ENCODE data around the gene STARD8.
"Not testable (repeated sequence)": the region's sequence is repeated elsewhere in the genome, so short reads cannot be mapped to it uniquely, and the experiment has no call there.

The STARD8 gene

GRCh38 chrX:68717663-68718442 is 70.4 kb downstream of the STARD8 start:
- no peak for DNase-seq

DNA sequence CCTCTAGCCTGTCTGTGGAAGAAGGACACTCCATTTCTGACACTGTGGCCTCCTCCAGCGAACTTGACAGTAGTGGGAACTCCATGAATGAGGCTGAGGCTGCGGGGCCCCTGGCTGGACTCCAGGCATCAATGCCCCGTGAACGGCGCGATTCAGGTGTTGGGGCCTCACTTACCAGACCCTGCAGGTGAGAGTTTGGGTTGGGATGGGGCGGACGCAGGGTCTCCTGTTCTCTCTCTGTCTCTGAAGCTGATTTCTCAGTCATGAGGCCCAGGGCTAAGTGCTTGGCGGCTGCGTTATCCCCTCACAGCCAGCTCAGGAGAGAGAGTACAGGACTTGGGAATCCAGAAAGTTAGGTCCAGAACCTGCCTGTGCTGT is 71.0 kb downstream of the STARD8 start:
- no peak for DNase-seq

DNA sequence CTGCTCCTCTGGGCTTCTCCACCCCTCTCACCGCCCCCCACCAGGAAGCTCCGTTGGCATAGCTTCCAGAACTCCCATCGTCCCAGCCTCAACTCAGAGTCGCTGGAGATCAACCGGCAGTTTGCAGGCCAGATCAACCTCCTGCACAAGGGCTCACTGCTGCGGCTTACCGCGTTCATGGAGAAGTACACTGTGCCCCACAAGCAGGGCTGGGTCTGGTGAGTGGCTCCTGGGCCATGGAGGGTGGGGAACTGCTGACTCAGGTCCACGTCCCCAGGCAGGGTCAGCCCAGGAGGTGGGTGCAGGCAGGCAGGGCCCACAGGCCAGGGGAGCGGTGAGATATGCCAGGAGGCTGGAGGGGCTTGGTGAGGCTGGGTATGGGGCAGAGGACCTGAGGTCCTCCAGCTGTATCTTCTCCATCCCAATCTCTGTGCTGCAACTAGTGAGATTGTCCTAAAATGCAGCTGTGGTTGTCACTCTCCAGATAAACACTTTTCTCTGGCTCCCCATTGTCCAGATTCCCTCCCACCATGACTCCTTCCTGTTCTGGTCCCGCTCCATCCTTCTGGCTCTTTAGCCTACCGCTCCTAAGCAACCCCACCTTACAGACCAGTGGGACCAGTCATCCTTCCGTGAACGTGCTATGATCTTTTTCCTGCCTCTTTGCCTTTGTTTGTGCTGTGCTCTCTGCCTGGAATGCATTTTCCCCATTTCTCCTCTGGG is 71.9 kb downstream of the STARD8 start:
- DNase-seq = no peak

DNA sequence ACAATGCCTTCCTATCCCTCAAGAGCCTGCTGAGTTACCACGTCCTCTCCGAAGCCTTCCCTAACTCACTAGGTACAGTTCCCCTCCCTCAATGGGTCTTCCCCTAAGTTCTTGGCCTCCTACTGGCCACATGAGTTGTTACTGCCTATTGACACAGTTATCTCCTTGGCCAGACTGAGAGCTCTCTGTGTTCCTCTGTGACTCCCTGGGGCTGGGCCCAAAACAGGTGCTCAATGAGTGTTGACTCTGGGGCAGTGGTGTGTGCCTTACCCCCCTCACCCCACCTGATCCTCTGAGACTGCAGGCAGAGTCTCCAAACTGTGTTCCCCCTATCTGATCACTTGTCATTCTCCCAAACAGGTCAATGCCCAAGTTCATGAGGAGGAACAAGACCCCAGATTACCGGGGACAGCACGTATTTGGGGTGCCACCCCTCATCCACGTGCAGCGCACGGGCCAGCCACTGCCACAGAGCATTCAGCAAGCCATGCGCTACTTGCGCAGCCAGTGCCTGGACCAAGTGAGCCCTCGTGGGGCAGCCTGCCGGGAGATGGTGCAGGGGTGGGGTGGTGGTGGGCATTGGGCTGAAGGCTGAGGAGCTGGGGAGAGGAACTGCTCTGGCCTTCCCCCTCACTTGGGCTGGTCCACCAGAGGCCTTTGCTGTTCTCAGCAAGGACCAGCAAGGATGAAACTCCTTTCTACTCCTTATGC is 72.6 kb downstream of the STARD8 start:
- DNase-seq = no peak

DNA sequence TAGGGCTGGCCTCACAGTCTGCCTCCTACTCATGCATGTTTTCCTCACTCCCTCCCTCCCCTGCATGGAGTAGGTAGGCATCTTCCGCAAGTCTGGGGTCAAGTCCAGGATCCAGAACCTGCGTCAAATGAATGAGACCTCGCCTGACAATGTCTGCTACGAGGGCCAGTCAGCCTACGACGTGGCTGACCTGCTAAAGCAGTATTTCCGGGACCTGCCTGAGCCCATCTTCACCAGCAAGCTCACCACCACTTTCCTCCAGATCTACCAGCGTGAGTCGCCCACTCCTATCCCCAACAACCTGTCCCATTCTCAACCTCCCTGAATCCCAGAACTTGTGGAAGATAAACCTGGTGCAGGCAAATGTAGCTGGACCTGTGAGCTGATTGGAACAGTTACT is 73.4 kb downstream of the STARD8 start:
- no peak for DNase-seq

- DNase-seq = no peak
These were observed 74.1 kb downstream of the STARD8 start for GRCh38 chrX:68721546-68721945.

- DNase-seq = no peak
These were observed 74.8 kb downstream of the STARD8 start for GRCh38 chrX:68721991-68722860.

GRCh38 chrX:68723491-68724155 is 76.2 kb downstream of the STARD8 start:
- no peak for DNase-seq

- DNase-seq = no peak
These were observed 77.1 kb downstream of the STARD8 start for GRCh38 chrX:68724531-68725020.

DNA sequence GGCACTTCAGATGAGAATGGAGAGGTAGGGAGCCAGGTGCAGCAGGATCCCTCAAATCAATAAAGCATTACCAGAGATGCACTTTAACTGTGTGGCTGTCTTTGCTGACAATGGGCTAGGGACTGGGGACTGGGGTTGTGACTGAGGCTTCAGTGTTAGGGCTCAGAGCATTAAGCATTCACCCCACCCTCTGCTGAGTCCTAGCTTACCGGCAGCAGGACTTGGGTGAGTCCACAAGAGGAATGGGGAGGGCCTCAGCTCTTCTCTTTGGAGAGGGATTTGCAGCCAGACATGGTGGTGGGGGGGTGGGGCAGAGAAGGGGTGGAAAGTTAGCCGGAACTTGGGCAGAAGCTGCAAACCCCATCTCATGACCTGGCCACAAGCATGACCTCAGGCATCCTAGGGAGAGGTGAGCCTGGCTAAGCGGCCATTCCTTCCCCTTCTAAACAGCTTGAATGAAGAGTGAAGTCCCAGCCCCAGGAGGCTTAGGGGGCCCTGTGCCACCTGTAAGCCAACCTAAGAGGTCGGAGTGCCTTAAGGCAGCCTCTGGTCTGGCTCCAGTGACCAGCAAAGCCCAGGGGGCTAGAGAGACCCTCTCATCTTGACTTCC is 78.4 kb downstream of the STARD8 start:
- no peak for DNase-seq

- no peak for DNase-seq
These were observed 78.9 kb downstream of the STARD8 start for GRCh38 chrX:68726366-68726765.

DNA sequence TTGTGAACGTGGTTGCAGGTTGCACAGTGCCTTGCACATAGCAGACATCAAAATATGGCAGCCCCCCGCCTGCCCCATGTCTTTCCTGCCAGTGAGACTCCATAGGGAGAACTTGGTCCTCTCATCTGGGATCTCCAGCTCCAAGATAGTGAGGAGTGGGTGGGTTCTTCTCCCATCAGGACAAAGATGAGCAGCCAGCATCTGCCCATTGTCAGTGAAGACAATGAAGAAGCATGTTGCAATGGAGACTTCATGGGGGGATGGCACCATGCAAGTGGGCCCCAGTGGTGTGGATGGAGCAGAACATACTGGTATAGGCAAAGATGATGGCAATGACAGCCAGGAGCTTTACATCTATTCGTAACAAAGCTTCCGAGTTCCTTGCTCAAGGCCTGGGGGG is 80.2 kb downstream of the STARD8 start:
- no peak for DNase-seq

DNA sequence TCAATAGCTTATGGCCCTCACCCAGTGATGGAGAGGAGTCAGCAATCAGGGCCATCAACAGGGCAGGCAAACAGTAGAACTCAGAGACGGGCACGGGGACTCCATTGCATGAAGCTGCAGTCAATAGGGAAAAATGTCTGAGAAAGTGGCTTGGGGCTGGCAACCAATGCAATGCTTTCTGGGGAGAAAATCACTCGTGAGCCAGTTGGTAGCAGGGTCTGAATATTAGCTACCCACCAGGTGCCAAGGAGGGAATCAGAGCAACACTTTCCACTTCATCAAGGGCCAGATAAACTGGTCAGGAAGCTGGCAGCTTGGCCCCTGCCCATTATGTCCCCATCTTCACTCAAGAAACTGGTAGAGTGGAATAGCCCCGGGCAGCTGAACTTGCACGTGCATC is 80.7 kb downstream of the STARD8 start:
- DNase-seq = no peak

GRCh38 chrX:68731254-68731653 is 83.8 kb downstream of the STARD8 start:
- DNase-seq = no peak

DNA sequence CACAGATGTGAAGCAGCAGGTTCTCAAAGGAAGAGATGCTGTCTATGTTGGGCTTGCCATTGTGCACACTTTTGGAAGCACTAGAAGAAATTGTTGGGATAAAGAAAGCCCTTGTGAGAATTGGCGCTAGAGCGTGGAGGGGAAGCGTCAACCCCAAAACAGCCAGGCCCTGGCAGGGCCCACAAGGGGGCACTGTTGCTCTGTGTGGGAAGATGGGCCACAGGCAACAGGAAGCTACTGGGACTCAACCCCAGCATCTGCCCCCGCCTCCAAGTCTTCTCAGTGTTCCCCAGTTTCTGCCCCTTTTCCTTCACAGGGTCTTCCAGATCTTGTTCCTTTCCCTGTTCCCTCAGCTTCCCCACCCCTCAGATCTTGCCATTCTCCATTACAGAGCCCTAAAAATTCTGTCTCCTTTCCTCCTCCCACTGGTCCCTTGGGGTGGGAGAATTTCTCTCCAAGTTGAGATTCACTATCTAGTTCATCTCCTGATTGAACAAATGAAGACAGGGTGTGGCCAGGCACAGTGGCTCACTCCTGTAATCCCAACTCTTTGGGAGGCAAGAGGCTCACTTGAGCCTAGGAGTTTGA is 85.5 kb downstream of the STARD8 start:
- DNase-seq = peak in 17 of 56 donors; percentile 0 to 42 (median 4)

DNA sequence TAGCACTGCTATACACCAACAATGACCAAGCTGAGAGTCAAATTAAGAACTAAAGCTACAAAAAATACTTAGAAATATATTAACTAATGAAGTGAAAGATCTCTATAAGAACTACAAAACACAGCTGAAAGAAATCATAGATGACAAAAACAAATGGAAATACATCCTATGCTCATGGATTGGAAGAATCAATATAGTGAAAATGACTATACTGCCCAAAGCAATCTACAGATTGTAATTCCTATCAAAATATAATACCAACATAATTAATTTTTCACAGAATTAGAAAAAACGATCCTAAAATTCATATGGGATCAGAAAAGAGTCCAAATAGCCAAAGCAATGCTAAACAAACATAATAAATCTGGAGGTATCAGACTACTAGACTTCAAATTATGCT is 87.8 kb downstream of the STARD8 start:
- no peak for DNase-seq

- not testable (repeated sequence) for DNase-seq
These were observed 94.4 kb downstream of the STARD8 start for GRCh38 chrX:68741864-68742263.

DNA sequence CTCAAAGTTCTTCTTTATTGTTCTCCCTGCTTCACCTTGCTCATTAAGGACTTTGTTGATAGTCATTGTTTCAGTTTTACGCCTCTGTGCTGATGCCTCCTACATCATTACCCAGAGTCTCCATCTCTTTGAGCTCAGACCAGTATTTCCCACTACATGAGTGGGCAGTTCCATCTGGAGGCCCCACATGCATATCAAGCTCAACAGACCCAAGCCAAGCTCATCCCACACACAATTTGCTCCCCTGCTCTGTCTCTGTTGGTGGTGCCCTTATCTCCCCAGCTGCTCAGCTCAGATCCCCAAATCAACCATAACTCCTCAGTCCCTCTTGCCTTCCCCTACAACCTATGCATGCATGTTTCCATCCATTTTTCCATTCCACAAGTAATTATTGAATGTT is 96.3 kb downstream of the STARD8 start:
- DNase-seq = no peak

- no peak for DNase-seq
These were observed 99.5 kb downstream of the STARD8 start for GRCh38 chrX:68746988-68747387.

GRCh38 chrX:68748030-68748429 is 100.6 kb downstream of the STARD8 start:
- DNase-seq = no peak

Measured in amygdala (tissue), 56 donors.